Measurements from ENCODE around the gene LMX1B. TPM values are rescaled to one million over a fixed set of nuclear protein-coding genes. Genes with fewer than 3 reads are reported as not detected.
"Not testable (repeated sequence)": the region's sequence is repeated elsewhere in the genome, so short reads cannot be mapped to it uniquely, and the experiment has no call there.

Gene LMX1B
- total and polyA plus RNA-seq, 10 donors, result 0.02 to 0.25 TPM; not detected in 8

GRCh38 chr9:126706698-126707053 lies 92.9 kb downstream of the LMX1B start:
- no peak for DNase-seq
- peaks cover 12 to 33% (median 23%) of the 10 kb centered on the region in 6 donors for H3K4me1 ChIP-seq
- intact Hi-C loops (cut with DNase I; ENCODE audit: low total_unique reads), result no loop called here
- no peaks in the 10 kb centered on the region for H3K9me3 ChIP-seq
- no peak overlapping the region for H3K27ac ChIP-seq
- peaks cover 0 to 48% (median 32%) of the 10 kb centered on the region in 7 donors for H3K27me3 ChIP-seq (replicated peaks in 1 of 7)
- H3K36me3 ChIP-seq, result no peaks in the 10 kb centered on the region
- no peak overlapping the region for H3K4me3 ChIP-seq
- WGBS, 5 donors, result 62 to 81% (median 67%) methylated on average over 4 to 5 of the region's 5 CpGs
- TF ChIP-seq CTCF (IDR thresholded peaks at IDR 0.05 in 8 of 11, conservative IDR thresholded peaks at IDR 0.05 in 3 of 11) (peak in 1 of 11 experiments; percentile 2), POLR2A (IDR thresholded peaks at IDR 0.05) (no peak)

GRCh38 chr9:126707083-126707482 lies 93.4 kb downstream of the LMX1B start:
- 80 to 91% (median 84%) methylated on average over 4 of the region's 4 CpGs for WGBS, 5 donors
- peaks cover 0 to 44% (median 29%) of the 10 kb centered on the region in 7 donors for H3K27me3 ChIP-seq (replicated peaks in 1 of 7)
- DNase-seq, result no peak
- no peak overlapping the region for H3K4me3 ChIP-seq
- intact Hi-C loops (cut with DNase I; ENCODE audit: low total_unique reads), result no loop called here
- no peak overlapping the region for H3K27ac ChIP-seq
- TF ChIP-seq CTCF (IDR thresholded peaks at IDR 0.05 in 8 of 11, conservative IDR thresholded peaks at IDR 0.05 in 3 of 11) (no peak), POLR2A (IDR thresholded peaks at IDR 0.05) (no peak), POLR2AphosphoS5 (IDR thresholded peaks at IDR 0.05) (no peak)
- H3K9me3 ChIP-seq, result no peaks in the 10 kb centered on the region
- peaks cover 12 to 33% (median 23%) of the 10 kb centered on the region in 6 donors for H3K4me1 ChIP-seq
- no peaks in the 10 kb centered on the region for H3K36me3 ChIP-seq

GRCh38 chr9:126707712-126708111 lies 94.0 kb downstream of the LMX1B start:
- DNase-seq, result peak; percentile 9
- H3K4me3 ChIP-seq; H3K36me3 ChIP-seq; H3K9me3 ChIP-seq; intact Hi-C loops (cut with DNase I; ENCODE audit: low total_unique reads): not testable (repeated sequence)
- 91 to 96% (median 93%) methylated on average over 10 of the region's 10 CpGs for WGBS, 5 donors
- peak overlapping the region in 7 of 8 donors; percentile 42 to 75 (median 63) for H3K27ac ChIP-seq
- peaks cover 0 to 37% (median 22%) of the 10 kb centered on the region in 7 donors for H3K27me3 ChIP-seq (replicated peaks in 1 of 7)
- peaks cover 12 to 33% (median 23%) of the 10 kb centered on the region in 6 donors for H3K4me1 ChIP-seq

- H3K27ac ChIP-seq, result peak overlapping the region in 7 of 8 donors; percentile 42 to 75 (median 63)
- TF ChIP-seq POLR2A (IDR thresholded peaks at IDR 0.05), result no peak
- TF ChIP-seq POLR2AphosphoS5 (IDR thresholded peaks at IDR 0.05), result peak in 2 of 3 donors; percentile 54 to 80
- no peak for TF ChIP-seq CTCF (IDR thresholded peaks at IDR 0.05 in 8 of 11, conservative IDR thresholded peaks at IDR 0.05 in 3 of 11)
- WGBS, 5 donors, result 51 to 69% (median 61%) methylated on average over 4 of the region's 4 CpGs
- H3K9me3 ChIP-seq, result no peaks in the 10 kb centered on the region
- DNase-seq, result peak; percentile 65
- intact Hi-C loops (cut with DNase I; ENCODE audit: low total_unique reads), result no loop called here
- H3K27me3 ChIP-seq (replicated peaks in 1 of 7), result peaks cover 0 to 33% (median 18%) of the 10 kb centered on the region in 7 donors
- H3K4me1 ChIP-seq, result peaks cover 12 to 33% (median 23%) of the 10 kb centered on the region in 6 donors
- no peak overlapping the region for H3K4me3 ChIP-seq
- no peaks in the 10 kb centered on the region for H3K36me3 ChIP-seq
Observed at GRCh38 chr9:126708178-126708577, 94.5 kb downstream of the LMX1B start.

- Histone ChIP-seq H3K9me3 (no peaks in the 10 kb centered on the region), H3K4me3 (no peak overlapping the region), H3K27ac (no peak overlapping the region), H3K4me1 (peaks cover 12 to 32% (median 22%) of the 10 kb centered on the region in 6 donors), H3K27me3 (replicated peaks in 1 of 7) (peaks cover 0 to 22% (median 9%) of the 10 kb centered on the region in 7 donors), H3K36me3 (no peaks in the 10 kb centered on the region)
- TF ChIP-seq POLR2A (IDR thresholded peaks at IDR 0.05) (no peak), POLR2AphosphoS5 (IDR thresholded peaks at IDR 0.05) (no peak), CTCF (IDR thresholded peaks at IDR 0.05 in 8 of 11, conservative IDR thresholded peaks at IDR 0.05 in 3 of 11) (no peak)
- WGBS, 5 donors, result 90 to 99% (median 97%) methylated on average over 3 of the region's 3 CpGs
- intact Hi-C loops (cut with DNase I; ENCODE audit: low total_unique reads), result no loop called here
- no peak for DNase-seq
Observed at GRCh38 chr9:126709241-126709640, 95.5 kb downstream of the LMX1B start.

All from spleen (tissue), 11 donors.